ELF-1 (cell line): Measurements from ENCODE around the gene LIX1L.
A peak's percentile ranks its signal among the peaks of the same experiment; 100 is the strongest.
"Not testable (repeated sequence)": the region's sequence is repeated elsewhere in the genome, so short reads cannot be mapped to it uniquely, and the experiment has no call there.

Experiments used
- DNase-seq: peaks from one replicate; pipeline ENCODE4 v3.0.0-alpha.2; 2016; ENCODE audit warnings: low read depth, low spot score

Gene LIX1L

DNA sequence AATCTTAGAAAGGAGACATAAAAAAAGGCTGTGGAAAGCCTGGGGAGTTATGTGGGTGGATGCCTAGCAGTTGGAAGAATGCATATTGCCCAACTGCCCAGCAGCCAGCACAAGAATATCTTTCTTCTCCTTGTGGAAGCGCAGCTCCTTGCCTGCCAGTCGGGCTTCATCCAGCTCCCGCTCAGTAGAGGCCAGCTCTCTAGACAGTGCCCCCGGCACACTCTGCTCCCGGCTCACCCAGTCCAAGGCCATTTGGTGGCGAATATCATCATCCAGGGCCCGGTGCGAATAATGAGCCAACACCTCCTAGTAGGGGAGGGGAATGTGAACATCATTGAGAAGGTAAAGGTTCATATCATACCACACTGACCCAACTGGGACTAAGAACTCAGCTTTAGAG, 21.6 kb downstream of the LIX1L start:
- no peak for DNase-seq

DNA sequence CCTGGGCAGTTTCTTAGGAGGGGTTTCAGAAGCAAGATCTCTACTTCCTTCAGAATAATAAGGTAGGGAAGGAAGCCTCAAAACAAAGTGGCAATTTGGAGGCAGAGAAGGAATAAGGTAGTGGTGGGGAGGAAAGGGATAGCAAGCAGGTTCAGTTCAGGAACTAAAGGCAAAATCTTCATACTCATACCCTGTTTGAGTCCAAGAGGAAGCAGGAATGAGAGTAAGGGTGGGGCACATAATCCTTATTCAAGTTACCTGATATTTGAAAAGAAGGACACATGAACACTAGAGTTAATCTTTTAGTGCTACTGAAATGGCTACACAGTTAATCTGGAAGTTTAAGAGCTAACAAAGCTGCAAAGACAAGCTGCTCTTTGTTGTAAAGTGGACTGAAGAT, 22.1 kb downstream of the LIX1L start:
- DNase-seq, result no peak

DNA sequence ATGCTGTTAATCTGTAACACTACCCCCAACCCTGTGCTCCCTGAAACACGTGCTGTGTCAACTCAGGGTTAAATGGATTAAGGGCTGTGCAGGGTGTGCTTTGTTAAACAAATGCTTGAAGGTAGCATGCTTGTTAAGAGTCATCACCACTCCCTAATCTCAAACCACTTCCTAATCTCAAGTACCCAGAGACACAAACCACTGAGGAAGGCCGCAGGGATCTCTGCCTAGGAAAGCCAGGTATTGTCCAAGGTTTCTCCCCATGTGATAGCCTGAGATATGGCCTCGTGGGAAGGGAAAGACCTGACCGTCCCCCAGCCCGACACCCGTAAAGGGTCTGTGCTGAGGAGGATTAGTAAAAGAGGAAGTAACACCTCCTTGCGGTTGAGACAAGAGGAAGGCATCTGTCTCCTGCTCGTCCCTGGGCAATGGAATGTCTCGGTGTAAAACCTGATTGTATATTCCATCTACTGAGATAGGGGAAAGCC, 25.3 kb downstream of the LIX1L start:
- peak; percentile 77 for DNase-seq

DNA sequence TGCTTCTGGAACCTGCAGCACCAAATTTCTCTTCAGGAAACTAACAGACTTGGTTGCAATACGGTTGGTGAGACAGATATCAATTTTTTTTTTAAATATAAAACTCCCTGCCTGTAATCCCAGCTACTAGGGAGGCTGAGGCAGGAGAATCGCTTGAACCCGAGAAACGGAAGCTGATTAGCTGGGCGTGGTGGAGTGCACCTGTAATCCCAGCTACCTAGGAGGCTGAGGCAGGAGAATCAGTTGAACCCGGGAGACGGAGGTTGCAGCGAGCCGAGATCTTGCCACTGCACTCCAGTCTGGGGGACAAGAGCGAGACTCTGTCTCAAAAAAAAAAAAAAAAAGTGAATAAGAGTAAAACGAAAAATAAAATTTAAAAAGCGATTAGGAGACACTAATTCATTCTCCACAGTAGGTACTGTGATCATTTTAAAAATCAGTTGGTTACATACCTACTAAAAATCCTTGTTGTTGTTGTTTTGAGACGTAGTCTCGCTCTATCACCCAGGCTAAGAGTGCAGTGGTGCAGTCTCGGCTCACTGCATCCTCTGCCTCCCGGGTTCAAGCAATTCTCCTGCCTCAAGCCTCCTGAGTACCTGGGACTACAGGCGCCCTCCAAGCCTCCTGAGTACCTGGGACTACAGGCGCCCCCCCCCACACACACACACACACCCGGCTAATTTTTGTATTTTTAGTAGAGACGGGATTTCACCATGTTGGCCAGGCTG, 29.7 kb downstream of the LIX1L start:
- DNase-seq, result no peak

DNA sequence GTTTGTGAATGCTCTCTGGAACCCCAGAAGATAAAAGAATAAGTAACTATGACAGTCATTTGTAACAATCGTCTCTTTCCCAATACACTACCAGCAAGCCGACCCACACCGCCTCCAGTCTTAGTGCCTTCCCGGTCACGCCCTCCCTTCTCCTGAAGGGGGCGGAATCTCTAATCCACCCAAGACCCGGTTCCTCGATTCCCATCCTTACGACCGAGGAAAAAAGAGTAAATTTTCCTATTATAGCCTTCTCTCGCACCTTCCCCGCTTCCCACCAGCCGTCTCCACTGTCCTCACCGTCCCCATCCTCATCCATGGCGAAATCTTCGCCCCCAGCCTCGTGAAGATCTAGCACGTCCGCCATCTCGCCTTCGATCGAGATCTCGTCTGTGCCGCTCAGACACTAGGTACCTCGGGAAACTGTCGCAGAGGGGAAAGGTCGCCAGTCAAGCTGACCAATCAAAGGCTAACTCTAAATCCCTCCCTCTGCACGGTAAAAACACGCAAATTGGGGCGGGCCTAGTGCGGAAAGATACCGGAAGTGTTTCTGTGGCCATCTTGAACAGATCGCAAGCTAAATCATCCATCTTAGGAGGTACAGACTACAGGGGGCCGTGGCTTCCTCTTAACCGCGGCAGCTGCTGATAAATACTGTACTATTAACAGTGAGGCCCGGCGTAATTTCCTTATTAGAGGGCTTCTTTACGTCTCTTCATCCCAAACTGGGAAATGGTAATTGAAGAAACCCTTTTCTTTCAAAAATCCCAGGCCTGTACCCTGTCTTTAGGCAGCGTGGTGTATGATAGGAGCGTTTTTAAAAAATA, 30.5 kb downstream of the LIX1L start, which contains the start of gene RBM8A:
RBM8A (minus strand) TSS at position 422 of the 824 bp plus-strand sequence; CDS start at position 364, 58 bp downstream.
- peak; percentile 98 for DNase-seq

DNA sequence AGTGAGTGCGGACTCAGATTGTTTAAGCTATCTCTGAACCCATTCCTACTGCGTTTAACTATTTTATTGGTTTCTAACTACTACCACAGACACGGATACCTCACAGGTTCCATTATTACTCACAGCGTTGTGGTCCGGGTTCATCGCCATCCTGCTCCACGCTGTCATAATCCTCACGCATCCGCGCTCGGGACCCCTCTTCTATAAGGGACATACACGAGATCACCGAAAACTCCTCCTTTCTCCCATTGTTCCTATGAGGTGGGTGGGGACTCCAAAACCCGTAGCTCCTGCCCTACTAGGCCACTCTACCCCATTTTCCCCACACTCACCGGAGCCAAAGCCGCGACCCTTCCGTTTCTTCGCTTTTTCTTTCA, 31.1 kb downstream of the LIX1L start:
- DNase-seq, result no peak

DNA sequence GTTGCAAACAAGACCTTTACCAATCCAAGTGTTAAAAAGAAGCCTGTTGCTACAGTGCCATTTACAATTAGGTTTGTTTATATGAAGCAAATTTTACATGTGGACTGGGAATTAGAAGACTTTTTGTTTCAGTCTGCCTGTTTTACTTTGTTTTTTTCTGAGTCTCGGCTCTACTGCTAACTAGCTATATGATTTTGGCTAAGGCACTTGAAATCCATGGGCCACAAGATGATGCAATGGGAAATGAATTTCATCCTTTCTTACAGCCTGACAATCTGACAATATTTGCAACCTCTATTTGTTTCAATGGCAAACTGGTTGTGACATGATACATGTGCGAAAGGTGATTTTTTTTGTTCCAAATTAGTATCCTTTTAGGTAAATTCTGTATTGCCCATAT, 35.6 kb downstream of the LIX1L start:
- no peak for DNase-seq

DNA sequence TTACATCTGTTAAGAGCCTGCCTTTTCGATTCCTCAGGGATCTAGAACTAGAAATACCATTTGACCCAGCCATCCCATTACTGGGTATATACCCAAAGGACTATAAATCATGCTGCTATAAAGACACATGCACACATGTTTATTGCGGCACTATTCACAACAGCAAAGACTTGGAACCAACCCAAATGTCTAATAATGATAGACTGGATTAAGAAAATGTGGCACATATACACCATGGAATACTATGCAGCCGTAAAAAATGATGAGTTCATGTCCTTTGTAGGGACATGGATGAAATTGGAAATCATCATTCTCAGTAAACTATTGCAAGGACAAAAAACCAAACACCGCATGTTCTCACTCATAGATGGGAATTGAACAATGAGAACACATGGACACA, 37.5 kb downstream of the LIX1L start:
- DNase-seq, result not testable (repeated sequence)

DNA sequence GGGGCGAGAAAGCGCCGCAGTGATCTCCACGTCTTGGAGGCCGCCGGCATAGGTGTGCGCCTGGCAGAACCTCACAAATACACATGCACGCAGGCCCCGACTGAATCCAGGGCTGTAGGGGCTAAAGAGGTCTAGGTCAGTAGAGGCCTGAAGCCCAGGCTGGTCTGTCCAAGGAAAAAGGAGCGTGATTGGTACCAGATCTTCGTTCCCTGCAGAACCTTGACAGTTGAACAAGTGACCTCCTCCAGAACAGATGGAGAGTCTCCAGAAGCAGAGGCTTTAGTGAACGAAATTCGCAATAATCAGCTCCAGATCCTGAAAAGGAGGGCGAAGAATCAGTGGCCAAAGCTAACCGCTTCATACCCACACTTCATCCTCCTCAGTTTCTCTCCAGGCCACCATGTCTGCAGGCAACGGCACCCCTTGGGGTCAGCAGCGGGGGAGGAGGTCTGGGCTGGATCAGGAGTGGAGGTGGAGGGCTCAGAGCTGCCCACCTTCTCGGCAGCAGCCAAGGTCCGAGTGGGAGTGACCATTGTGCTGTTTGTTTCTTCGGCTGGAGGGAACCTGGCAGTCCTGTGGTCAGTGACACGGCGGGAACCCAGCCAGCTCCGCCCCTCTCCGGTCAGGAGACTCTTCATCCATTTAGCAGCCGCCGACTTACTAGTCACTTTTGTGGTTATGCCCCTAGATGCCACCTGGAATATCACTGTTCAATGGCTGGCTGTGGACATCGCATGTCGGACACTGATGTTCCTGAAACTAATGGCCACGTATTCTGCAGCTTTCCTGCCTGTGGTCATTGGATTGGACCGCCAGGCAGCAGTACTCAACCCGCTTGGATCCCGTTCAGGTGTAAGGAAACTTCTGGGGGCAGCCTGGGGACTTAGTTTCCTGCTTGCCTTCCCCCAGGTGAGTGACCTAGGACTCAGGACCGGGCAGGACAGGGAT, 38.6 kb downstream of the LIX1L start:
- peak; percentile 64 for DNase-seq

DNA sequence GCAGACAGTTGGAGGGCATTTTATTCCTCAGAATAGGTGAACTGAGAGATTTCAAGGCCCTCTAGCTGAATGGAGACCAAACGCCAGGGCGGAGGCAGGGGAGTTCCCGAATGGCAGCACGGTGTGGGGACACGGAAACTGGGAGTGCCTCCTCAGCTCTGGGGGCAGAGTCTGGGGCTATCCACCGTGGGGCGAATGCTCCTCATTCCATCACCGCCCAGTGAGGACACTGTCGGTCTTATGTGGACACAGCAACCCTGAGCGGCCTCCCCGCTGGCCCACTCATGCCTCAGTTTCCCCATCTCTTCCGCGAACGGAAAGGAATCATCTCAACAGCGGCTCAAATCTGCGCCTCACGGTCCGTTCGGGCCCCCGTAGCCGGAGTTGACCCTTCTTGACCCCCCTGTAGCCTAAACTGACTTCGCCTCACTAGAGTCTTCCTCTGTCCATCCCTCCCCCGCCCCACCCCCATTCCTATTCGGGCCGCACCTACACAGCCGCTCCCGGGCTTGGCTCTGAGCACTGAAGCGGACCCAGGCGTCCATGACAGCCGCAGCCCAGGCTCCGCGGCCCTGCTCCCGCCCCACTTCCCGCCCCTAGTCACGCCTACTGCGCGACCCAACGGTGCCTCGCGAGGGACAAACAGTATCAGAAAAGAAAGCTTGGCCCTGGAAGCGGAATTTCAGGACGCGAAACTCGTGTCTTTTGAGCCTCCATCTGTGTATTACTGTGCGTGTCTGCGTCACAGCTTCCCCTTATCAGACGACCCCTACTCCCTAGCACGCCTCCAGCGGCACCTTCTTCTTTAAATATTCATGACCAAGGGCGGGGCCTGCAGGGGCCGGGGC, 39.4 kb downstream of the LIX1L start, which contains the start of gene PEX11B:
PEX11B (minus strand) TSS at position 574 of the 848 bp plus-strand sequence; CDS start at position 545, 29 bp downstream.
- peak; percentile 89 for DNase-seq

DNA sequence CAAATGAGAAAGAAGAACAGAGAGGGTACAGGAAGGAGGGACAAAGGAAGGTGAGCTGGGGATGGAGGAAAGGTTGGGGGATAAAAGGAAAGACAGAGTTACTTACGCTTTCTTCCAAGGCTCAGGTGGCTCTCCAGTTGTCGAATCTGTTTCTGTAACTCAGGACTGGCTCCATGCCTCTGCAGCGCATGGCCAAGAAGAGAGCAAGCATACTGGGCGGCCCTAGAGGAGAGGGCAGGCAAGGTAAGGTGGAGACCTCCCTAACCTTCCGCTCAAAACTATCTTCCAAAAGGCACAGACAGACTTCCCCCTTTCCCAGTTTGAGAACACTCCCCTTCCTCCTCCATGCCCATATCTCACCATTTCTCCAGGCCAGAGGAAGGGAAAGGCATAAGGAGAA, 40.2 kb downstream of the LIX1L start:
- no peak for DNase-seq

DNA sequence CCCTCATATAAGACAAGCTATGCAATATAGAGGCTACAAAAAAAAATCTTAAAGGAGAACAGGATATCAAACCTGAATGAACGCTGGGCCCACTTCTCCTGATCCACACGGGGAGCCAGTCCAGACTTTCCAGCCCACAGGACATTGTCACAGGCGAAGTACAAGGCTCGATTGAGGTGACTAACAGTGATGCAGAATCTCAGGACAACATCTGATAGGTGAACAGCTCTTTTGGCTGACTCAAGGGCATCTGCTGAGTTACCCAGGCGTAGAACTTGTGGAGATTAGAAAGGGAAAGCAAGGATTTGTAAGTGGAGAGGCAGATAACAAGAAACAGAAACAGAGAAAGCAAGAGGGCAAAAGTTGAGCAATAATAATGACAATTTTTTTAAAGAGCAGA, 41.1 kb downstream of the LIX1L start:
- DNase-seq, result no peak

DNA sequence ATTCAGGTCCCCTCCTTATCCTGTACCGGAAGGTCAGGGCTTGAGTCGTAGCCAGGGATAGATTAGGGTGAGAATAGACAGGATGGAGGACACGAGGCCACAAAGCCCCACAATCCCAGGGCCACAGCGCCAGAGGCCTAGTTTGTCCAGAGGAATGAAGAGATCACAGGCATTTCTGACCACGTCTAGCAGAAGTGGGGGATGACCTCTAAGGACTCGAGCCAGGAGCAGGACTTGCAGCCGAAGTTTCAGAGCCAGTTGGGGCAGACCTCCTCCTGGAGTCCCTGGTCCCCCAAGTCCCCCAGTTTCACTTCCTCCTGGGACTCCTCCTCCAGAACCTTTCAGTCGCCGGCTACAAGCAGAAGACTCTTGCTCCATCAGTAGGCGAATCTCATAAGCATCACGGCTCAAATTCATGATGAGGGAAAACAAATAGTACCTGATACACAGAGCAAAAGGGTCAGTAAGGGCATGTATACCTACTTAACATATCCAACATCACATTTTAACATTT, 45.6 kb downstream of the LIX1L start:
- DNase-seq, result no peak

DNA sequence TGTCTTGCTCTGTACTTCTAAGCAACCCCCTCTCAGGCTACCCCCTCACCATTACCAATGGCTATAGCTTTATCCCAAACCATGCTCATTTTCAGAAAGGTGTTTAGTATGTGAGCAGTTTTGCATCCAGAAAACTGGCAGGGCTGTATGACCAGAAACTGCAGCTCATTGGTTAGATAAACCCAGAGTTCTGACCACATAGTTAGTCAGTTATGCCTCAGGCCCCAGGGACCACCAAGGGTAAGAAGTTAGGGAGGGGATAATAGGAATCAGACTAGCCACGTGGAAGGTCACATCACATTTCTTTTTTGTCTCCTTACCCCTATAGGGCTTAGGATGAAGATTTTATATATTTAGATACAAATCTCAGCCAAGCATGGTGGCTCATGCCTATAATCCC, 49.2 kb downstream of the LIX1L start:
- no peak for DNase-seq

DNA sequence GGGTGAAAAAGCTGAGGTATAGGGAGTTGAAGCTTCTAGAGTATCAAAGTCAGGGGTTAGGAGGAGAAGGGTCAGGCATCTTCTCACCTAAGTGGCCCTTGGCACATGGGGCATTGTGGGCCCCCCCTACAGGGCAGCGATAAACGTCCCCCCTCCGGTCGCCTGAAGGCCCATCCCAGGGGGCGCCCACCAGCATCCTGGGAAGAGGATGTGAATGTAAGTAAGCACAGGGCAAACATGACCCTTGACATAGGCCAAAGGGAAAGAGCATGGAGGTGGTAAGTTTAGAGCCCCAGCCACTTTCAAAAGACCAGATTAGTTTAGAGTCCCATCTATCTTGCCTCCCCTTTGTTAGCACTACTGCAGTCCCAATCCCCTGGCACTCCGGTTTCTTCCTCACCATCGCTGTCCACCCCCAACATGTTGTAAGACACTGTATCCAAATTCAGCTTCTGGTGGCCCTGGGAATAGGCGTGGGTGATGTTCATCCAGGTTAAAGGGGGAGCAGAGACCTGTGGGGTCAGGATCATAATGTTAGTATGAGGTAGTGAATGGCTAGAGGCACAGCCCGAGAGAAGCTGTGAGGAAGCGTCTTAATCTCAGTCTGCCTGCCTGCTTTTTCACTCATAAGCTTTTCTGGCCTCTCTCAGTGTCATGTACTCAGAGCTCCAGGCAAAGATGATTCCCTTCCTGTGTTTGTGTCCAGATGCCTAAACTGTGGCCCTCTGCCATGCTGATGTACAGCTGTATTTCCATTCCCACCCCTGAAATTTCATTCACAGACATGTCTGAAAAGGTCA, 50.7 kb downstream of the LIX1L start:
- no peak for DNase-seq

DNA sequence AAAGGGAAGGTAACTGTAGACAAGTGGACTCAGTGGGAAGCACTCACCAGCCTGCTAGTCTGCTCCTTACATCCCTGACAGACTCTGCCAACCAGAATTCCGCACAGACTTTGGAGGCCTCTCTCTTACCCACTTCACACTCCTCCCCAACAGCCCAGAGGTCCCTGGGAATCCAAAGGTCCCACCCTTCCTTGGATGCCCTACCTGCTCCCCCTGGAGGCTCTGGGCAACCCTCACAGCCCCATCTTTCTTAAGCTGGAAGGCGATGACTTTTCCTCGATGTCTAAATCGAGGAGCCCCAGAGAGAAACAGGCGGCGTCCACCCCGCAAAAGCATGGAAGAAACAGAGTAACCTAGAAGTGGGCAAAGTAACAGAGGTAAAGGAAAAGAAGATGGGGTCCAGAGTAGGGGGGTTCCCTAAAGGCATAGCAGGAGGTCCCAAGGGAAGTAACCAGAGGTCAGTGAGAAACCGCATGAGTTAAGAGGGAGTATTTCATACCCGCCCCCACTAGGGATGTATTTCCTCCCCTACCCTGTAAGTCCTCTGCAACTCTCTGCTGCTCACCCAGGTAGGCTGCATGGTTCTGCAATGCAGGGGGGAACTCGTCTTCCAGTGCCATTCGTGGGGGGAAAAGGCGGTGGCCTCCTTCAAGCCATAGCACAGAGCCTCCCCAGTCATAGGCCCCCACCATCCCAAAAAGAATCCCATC, 56.4 kb downstream of the LIX1L start:
- no peak for DNase-seq

DNA sequence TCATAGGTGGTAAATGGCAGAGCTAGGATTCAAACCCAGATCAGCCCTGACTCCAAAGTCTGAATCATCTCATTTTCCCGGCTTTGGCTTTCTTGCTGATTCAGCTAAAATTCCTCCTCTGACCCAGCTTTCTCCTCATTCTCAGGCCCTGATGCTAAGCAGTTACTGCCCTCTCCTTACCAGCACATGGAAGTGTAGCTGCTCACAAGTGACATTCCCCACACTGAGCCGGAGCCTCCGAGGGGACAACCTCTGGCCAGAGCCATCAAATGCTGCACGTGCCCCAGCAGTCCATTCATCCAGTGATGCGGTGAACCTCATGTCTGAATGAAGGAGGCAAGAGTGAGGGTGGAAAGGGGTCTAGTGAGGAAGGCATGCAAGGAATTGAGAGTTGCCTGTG, 59.1 kb downstream of the LIX1L start:
- no peak for DNase-seq

DNA sequence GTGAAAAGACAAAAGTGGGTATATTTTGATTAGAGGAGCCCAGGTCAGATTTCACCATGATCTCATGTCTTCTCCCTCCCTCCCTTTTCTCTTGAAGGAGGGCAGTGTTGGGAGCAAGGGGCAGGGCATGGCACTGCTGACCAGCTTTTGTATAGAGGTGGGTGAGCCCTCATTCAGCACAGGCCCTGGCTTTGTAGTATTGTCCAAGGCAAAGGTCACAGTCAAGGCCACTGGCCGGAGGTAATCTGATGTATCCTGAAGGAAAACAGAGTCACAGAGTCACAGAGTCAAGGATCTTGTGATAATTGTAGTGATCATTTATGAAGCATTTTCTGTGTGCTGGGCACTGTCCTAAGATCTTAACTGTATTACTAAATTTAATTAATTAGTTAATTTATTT, 59.8 kb downstream of the LIX1L start:
- no peak for DNase-seq

DNA sequence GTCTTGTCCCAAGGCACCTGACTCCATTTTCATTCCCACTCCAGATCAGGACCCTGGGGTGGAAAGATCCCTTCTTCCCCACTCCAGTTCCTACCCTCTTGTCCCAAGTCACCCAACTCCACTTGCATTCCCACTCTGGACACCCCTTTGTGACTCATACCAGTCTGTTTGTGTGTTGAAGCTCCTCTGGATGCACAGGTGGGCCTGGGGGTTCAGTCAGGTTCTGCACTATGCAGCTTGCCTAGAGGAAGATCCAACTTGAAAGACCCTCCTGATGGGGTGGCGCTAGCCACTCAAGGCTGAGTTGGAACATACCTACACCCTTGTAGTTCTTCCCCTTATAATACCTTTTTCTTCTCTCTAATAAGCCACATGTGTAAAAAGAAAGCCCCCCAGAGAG, 62.3 kb downstream of the LIX1L start:
- DNase-seq, result no peak
